Measurements from ENCODE around the gene ANLN. TPM values are rescaled to one million over a fixed set of nuclear protein-coding genes. Genes with fewer than 3 reads are reported as not detected.

The ANLN gene
- polyA plus RNA-seq, 1 donor (not counting 4 experiments of a cell fraction or from before 2014, with no cell fraction given): 65.8 TPM

- TF ChIP-seq, protein P1, sequence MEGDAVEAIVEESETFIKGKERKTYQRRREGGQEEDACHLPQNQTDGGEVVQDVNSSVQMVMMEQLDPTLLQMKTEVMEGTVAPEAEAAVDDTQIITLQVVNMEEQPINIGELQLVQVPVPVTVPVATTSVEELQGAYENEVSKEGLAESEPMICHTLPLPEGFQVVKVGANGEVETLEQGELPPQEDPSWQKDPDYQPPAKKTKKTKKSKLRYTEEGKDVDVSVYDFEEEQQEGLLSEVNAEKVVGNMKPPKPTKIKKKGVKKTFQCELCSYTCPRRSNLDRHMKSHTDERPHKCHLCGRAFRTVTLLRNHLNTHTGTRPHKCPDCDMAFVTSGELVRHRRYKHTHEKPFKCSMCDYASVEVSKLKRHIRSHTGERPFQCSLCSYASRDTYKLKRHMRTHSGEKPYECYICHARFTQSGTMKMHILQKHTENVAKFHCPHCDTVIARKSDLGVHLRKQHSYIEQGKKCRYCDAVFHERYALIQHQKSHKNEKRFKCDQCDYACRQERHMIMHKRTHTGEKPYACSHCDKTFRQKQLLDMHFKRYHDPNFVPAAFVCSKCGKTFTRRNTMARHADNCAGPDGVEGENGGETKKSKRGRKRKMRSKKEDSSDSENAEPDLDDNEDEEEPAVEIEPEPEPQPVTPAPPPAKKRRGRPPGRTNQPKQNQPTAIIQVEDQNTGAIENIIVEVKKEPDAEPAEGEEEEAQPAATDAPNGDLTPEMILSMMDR (optimal IDR thresholded peaks at IDR 0.05 in 1 of 3, IDR thresholded peaks at IDR 0.05 in 1 of 3, conservative IDR thresholded peaks at IDR 0.05 in 1 of 3; ENCODE audit: extremely low read depth in 1 of 3, insufficient read depth in 2 of 3, low read length in 3 of 3): no peak
- H3K4me2 ChIP-seq (ENCODE audit: control insufficient read depth, extremely low read depth, insufficient read depth, low read depth, low read length): peak overlapping the region; percentile 72
These were observed 84.8 kb downstream of the ANLN start for GRCh38 chr7:36474283-36475010.

DNA sequence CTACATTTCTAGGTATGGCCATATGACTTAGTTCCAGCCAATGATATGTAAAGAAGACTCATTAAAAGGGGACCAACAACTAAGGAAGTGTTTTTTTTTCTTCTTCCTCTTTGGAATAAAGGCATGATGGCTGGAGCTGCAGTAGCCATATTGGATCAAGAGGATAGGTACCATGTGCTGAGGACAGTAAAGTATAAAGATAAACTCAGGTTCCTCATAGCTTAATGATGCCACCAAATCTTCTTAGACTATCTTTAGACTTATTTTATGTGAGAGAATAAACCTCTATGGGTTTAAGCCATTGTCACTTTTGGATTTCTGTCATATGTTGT lies 85.3 kb downstream of the ANLN start:
- Histone ChIP-seq H2AFZ (ENCODE audit: control insufficient read depth, low read length) (no peak overlapping the region), H3K4me3 (ENCODE audit: control insufficient read depth in 2 of 3, extremely low read depth in 1 of 3, insufficient read depth in 2 of 3, low read depth in 1 of 3, low read length in 3 of 3) (no peak overlapping the region), H3K4me1 (ENCODE audit: control insufficient read depth, extremely low read depth, insufficient read depth, low read length) (peaks cover 17% of the 10 kb centered on the region), H3K27me3 (ENCODE audit: control insufficient read depth, extremely low read depth, insufficient read depth, low read length) (no peaks in the 10 kb centered on the region), H3K9me1 (ENCODE audit: control insufficient read depth, extremely low read depth, insufficient read depth, low read length) (no peaks in the 10 kb centered on the region), H3K36me3 (ENCODE audit: control insufficient read depth in 2 of 2, extremely low read depth in 1 of 2, insufficient read depth in 2 of 2, low read length in 2 of 2) (no peaks in the 10 kb centered on the region), H3K9me3 (ENCODE audit: control insufficient read depth, low read depth, low read length) (no peaks in the 10 kb centered on the region), H4K20me1 (ENCODE audit: control insufficient read depth, extremely low read depth, insufficient read depth, low read length) (no peaks in the 10 kb centered on the region), H3K9ac (ENCODE audit: control insufficient read depth, extremely low read depth, insufficient read depth, low read length) (no peak overlapping the region), H3K79me2 (ENCODE audit: control insufficient read depth, insufficient read depth, low read length) (no peaks in the 10 kb centered on the region), H3K4me2 (ENCODE audit: control insufficient read depth, extremely low read depth, insufficient read depth, low read depth, low read length) (no peak overlapping the region), H3K27ac (ENCODE audit: control insufficient read depth, insufficient read depth, low read length) (no peak overlapping the region)
- dilution Hi-C loops (cut with MboI; ENCODE audit: extremely low pct_ligation_motif_present, low sequenced_read_pairs): loop anchor here (25.0 kb wide), 2 partner anchors 187 to 737 kb away; no protein-coding TSS in a partner anchor
- DNase-seq (ENCODE audit: low read depth, low spot score): no peak
- FAIRE-seq: no peak
- no peak for TF ChIP-seq EZH2 (IDR thresholded peaks at IDR 0.05; ENCODE audit: low read length)
- TF ChIP-seq, protein P1 (optimal IDR thresholded peaks at IDR 0.05 in 1 of 3, IDR thresholded peaks at IDR 0.05 in 1 of 3, conservative IDR thresholded peaks at IDR 0.05 in 1 of 3; ENCODE audit: extremely low read depth in 1 of 3, insufficient read depth in 2 of 3, low read length in 3 of 3): no peak

More at GRCh38 chr7:36474283-36475010, 84.8 kb downstream of the ANLN start:
- H4K20me1 ChIP-seq (ENCODE audit: control insufficient read depth, extremely low read depth, insufficient read depth, low read length): no peaks in the 10 kb centered on the region
- DNase-seq (ENCODE audit: low read depth, low spot score) (no peak), FAIRE-seq (no peak)
- no peaks in the 10 kb centered on the region for H3K9me3 ChIP-seq (ENCODE audit: control insufficient read depth, low read depth, low read length)
- H3K9ac ChIP-seq (ENCODE audit: control insufficient read depth, extremely low read depth, insufficient read depth, low read length): no peak overlapping the region
- no peaks in the 10 kb centered on the region for H3K27me3 ChIP-seq (ENCODE audit: control insufficient read depth, extremely low read depth, insufficient read depth, low read length)
- H3K9me1 ChIP-seq (ENCODE audit: control insufficient read depth, extremely low read depth, insufficient read depth, low read length): no peaks in the 10 kb centered on the region
- peak overlapping the region; percentile 52 for H3K27ac ChIP-seq (ENCODE audit: control insufficient read depth, insufficient read depth, low read length)
- peak overlapping the region; percentile 76 for H2AFZ ChIP-seq (ENCODE audit: control insufficient read depth, low read length)
- H3K4me1 ChIP-seq (ENCODE audit: control insufficient read depth, extremely low read depth, insufficient read depth, low read length): peaks cover 17% of the 10 kb centered on the region
- no peaks in the 10 kb centered on the region for H3K79me2 ChIP-seq (ENCODE audit: control insufficient read depth, insufficient read depth, low read length)
- no peaks in the 10 kb centered on the region for H3K36me3 ChIP-seq (ENCODE audit: control insufficient read depth in 2 of 2, extremely low read depth in 1 of 2, insufficient read depth in 2 of 2, low read length in 2 of 2)
- H3K4me3 ChIP-seq (ENCODE audit: control insufficient read depth in 2 of 3, extremely low read depth in 1 of 3, insufficient read depth in 2 of 3, low read depth in 1 of 3, low read length in 3 of 3): no peak overlapping the region
- dilution Hi-C loops (cut with MboI; ENCODE audit: extremely low pct_ligation_motif_present, low sequenced_read_pairs): loop anchor here (25.0 kb wide), 2 partner anchors 188 to 738 kb away; no protein-coding TSS in a partner anchor

Data from keratinocyte (primary cell).